NCI-H2171 (cell line): ENCODE measurements around the gene OSTN.

ENCODE experiments used
- DNase-seq: peaks from one replicate; lab custom pipeline; 2025; lab: John Stamatoyannopoulos, UW

The OSTN gene

GRCh38 chr3:191314109-191314728 lies 115.2 kb downstream of the OSTN start:
- DNase-seq, result no peak
